CD4-positive, alpha-beta T cell (primary cell): ENCODE results near the gene METTL25B. TPM values are rescaled to one million over a fixed set of nuclear protein-coding genes. Genes with fewer than 3 reads are reported as not detected.

Experiments used
- ATAC-seq: fragments of 200-7000 bp; cut with Tn5 transposase; one replicate; pipeline ENCODE4 v1.10.0; 2022; ENCODE audit warnings: mild to moderate bottlenecking; ENCODE audit not compliant: poor library complexity
- CTCF ChIA-PET: fragments of 350-600 bp; sonication (Branson Sonifier 250); formaldehyde crosslinking; loops from one replicate; lab custom pipeline; 2021; ENCODE audit warnings: antibody characterized with exemption, inconsistent platforms; lab: Charles Lee
- POLR2A ChIA-PET: fragments of 350-600 bp; sonication (Branson Sonifier 250); formaldehyde crosslinking; loops from one replicate; lab custom pipeline; 2021; ENCODE audit warnings: antibody characterized with exemption, inconsistent platforms; lab: Charles Lee
- DNase-seq, 14 experiments: peaks; one replicate each; pipeline ENCODE4 v3.0.0-alpha.2; 2013 to 2020; ENCODE audit warnings: mixed read lengths in 2 of 14
- H3K27ac ChIP-seq, 2 donors: one replicate each; pipeline versions ENCODE4 v1.5.1 to v1.7.0; 2013; ENCODE audit warnings: low read length in 2 of 2, low read depth in 1 of 2, mild to moderate bottlenecking in 1 of 2
- H3K27me3 ChIP-seq, 2 experiments: 1 replicate in 1 of 2; 2 replicates in 1 of 2; pipeline versions ENCODE4 v1.6.1 to v1.7.0; 2013; ENCODE audit warnings: low read length in 2 of 2, control low read depth in 1 of 2, mild to moderate bottlenecking in 1 of 2, moderate library complexity in 1 of 2; ENCODE audit not compliant: insufficient read depth in 2 of 2, control insufficient read depth in 1 of 2
- H3K36me3 ChIP-seq: one replicate; pipeline ENCODE4 v1.6.1; 2013; ENCODE audit warnings: low read length, control low read depth; ENCODE audit not compliant: insufficient read depth
- H3K4me1 ChIP-seq: one replicate; pipeline ENCODE4 v1.6.1; 2013; ENCODE audit warnings: low read length, control low read depth; ENCODE audit not compliant: insufficient read depth
- H3K4me3 ChIP-seq: one replicate; pipeline ENCODE4 v1.5.1; 2013; ENCODE audit warnings: mild to moderate bottlenecking, low read length, moderate library complexity
- H3K9me3 ChIP-seq, 2 experiments: 1 replicate in 1 of 2; 2 replicates in 1 of 2; pipeline versions ENCODE4 v1.6.1 to v1.7.0; 2013; ENCODE audit warnings: low read length in 2 of 2, mild to moderate bottlenecking in 2 of 2, control low read depth in 1 of 2, moderate library complexity in 1 of 2; ENCODE audit not compliant: control insufficient read depth in 1 of 2, insufficient read depth in 1 of 2
- H3K27ac Mint-ChIP-seq: one replicate; pipeline ENCODE4 v1.8.0; 2020; ENCODE audit warnings: mixed read lengths
- H3K27me3 Mint-ChIP-seq: one replicate; pipeline ENCODE4 v1.8.0; 2021; ENCODE audit warnings: mixed read lengths
- H3K36me3 Mint-ChIP-seq: one replicate; pipeline ENCODE4 v1.8.0; 2021; ENCODE audit warnings: low read depth, mixed read lengths
- H3K4me1 Mint-ChIP-seq: one replicate; pipeline ENCODE4 v1.8.0; 2021; ENCODE audit warnings: low read depth, mixed read lengths
- H3K4me3 Mint-ChIP-seq: one replicate; pipeline ENCODE4 v1.8.0; 2020; ENCODE audit warnings: mild to moderate bottlenecking, mixed read lengths
- H3K9me3 Mint-ChIP-seq: one replicate; pipeline ENCODE4 v1.8.0; 2020; ENCODE audit warnings: mixed read lengths
- CTCF ChIP-seq: fragments of 200-600 bp; IDR thresholded peaks from one replicate; pipeline ENCODE4 v1.8.0; 2022; ENCODE audit warnings: antibody characterized with exemption, mild to moderate bottlenecking
- intact Hi-C, 2 experiments: fragments of 100-400 bp; cut with DNase I in 1 of 2; cut with micrococcal nuclease in 1 of 2; formaldehyde crosslinking; loops; one replicate each; pipeline versions ENCODE4 v1.15.1 to v1.9.0; 2023 to 2025; cut with DNase I, micrococcal nuclease
- total RNA-seq, 174 experiments: library from RNA in 2 of 174; stranded (reverse) in 2 of 174; gene quantifications; one replicate each; pipeline ENCODE4 v1.2.3 and lab custom pipeline; 2021 to 2026

The METTL25B gene
- total RNA-seq, 2 experiments from 2014 or later, result 10.6 to 12.0 TPM

GRCh38 chr1:156767879-156768604 lies 39.8 kb downstream of the METTL25B start:
- Mint-ChIP-seq H3K27ac (no peak overlapping the region), H3K4me1 (peaks cover 45% of the 10 kb centered on the region), H3K9me3 (no peaks in the 10 kb centered on the region), H3K27me3 (no peaks in the 10 kb centered on the region), H3K36me3 (peaks cover 31% of the 10 kb centered on the region), H3K4me3 (no peak overlapping the region)
- H3K36me3 ChIP-seq, result peaks cover 23% of the 10 kb centered on the region
- no peaks in the 10 kb centered on the region for H3K27me3 ChIP-seq
- H3K27ac ChIP-seq, result peak overlapping the region; percentile 96
- peaks cover 47% of the 10 kb centered on the region for H3K4me1 ChIP-seq
- H3K4me3 ChIP-seq, result peak overlapping the region; percentile 87
- TF ChIP-seq CTCF, result no peak
- DNase-seq (peak in 9 of 14 experiments; percentile 8 to 74 (median 27)), ATAC-seq (no peak)
- intact Hi-C loops, result loop anchor here (1.0 to 10.0 kb wide), 6 partner anchors 27 to 716 kb away; partner anchors contain the start of genes ISG20L2 (in 2 of the 2), METTL25B (in 2 of the 2), LAMTOR2 (in 1 of the 2) and MEF2D (in 1 of the 2)
- ChIA-PET POLR2A (interaction anchor here (0.6 to 4.2 kb wide), 21 partner anchors 11 to 790 kb away, joined by 3 to 169 read pairs (median 4); partner anchors contain the start of genes ARHGEF2, CRABP2, HDGF and ISG20L2), CTCF (interaction anchor here (0.9 to 5.6 kb wide), 10 partner anchors 16 to 123 kb away, joined by 3 to 54 read pairs (median 6); partner anchors contain the start of genes HDGF, ISG20L2, METTL25B and MRPL24)
- no peaks in the 10 kb centered on the region for H3K9me3 ChIP-seq

DNA sequence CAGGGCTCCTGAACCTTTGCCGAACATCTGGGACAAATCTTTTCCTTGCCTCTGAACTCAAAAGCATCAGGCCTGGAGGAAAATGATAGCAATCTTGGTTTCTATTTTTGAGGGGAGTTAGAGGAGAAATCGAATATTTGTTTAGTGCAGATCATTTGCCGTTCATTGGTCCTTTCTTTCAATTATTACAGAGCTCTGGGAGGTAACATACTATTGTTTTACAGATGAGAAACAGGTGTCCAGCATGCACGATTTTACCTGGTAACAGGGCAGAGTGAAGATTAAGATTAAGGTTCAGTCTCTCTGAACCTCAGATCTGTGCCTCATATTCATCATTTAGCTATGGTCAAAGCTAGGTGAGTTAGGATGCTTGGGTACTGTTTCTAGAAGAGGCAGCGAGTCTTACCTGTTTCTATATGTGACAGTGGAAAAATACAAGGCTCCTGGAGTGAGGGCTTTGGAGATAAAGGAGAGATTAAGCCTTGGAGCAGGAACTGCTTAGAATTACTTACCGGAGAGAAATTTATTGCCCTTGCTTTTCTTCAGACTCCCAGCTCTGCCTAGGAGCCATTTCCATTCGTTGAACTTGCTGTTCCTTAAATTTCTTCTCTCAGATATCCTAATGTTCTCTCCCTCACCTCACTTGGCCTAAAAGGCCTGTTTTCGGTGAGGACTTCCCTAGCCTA lies 40.5 kb downstream of the METTL25B start:
- Histone ChIP-seq H3K36me3 (peaks cover 30% of the 10 kb centered on the region), H3K27ac (peak overlapping the region in 1 of 2 donors; percentile 23), H3K9me3 (no peaks in the 10 kb centered on the region), H3K4me3 (peak overlapping the region; percentile 87), H3K27me3 (no peaks in the 10 kb centered on the region), H3K4me1 (peaks cover 51% of the 10 kb centered on the region)
- Mint-ChIP-seq H3K9me3 (no peaks in the 10 kb centered on the region), H3K27ac (no peak overlapping the region), H3K4me1 (peaks cover 52% of the 10 kb centered on the region), H3K36me3 (peaks cover 38% of the 10 kb centered on the region), H3K4me3 (no peak overlapping the region), H3K27me3 (no peaks in the 10 kb centered on the region)
- ATAC-seq, result no peak
- POLR2A ChIA-PET, result interaction anchor here (0.7 to 4.2 kb wide), 8 partner anchors 10 to 63 kb away, joined by 3 to 169 read pairs (median 4); partner anchors contain the start of genes CRABP2, HDGF, ISG20L2 and METTL25B
- intact Hi-C loops, result loop anchor here (2.0 to 10.0 kb wide), 4 partner anchors 40 to 716 kb away; partner anchors contain the start of genes ISG20L2 (in 1 of the 2), LAMTOR2 (in 1 of the 2), MEF2D (in 1 of the 2) and METTL25B (in 1 of the 2)
- CTCF ChIA-PET, result interaction anchor here (2.6 to 5.6 kb wide), 4 partner anchors 17 to 91 kb away, joined by 8 to 54 read pairs (median 12); partner anchors contain the start of genes HDGF and MRPL24
- no peak for TF ChIP-seq CTCF
- DNase-seq, result no peak

DNA sequence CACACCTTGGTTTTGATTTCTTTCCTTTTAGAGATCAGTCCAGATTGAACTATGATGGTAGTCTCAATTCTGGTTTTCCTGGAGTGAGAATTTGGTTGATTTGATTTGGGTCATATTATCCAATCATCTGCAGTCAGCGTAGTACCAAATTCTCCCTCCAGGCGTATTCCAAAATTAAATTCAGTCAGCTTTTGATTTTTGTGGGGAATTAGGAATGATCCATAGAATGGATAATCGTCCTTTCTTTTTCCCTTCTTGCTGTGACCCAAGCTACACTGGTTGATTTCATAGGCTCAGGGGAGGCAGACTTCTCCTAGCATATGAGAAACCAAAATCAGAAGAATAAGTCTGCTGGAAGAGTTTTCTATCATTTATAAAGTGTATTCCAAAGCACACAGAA lies 44.0 kb downstream of the METTL25B start:
- H3K4me3 Mint-ChIP-seq, result no peak overlapping the region
- H3K9me3 Mint-ChIP-seq, result no peaks in the 10 kb centered on the region
- no peak overlapping the region for H3K4me3 ChIP-seq
- H3K4me1 ChIP-seq, result peaks cover 53% of the 10 kb centered on the region
- no peak overlapping the region for H3K27ac ChIP-seq
- H3K27me3 Mint-ChIP-seq, result no peaks in the 10 kb centered on the region
- H3K4me1 Mint-ChIP-seq, result peaks cover 65% of the 10 kb centered on the region
- H3K9me3 ChIP-seq, result no peaks in the 10 kb centered on the region
- H3K36me3 Mint-ChIP-seq, result peaks cover 45% of the 10 kb centered on the region
- intact Hi-C loops, result loop anchor here in 1 of 2 experiments (5.0 kb wide), 1 partner anchor 40 kb away; no protein-coding TSS in a partner anchor
- no peak overlapping the region for H3K27ac Mint-ChIP-seq
- ATAC-seq, result no peak
- no peak for TF ChIP-seq CTCF
- peaks cover 32% of the 10 kb centered on the region for H3K36me3 ChIP-seq
- ChIA-PET CTCF (interaction anchor here (0.6 to 1.7 kb wide), 4 partner anchors 46 to 297 kb away, joined by 3 to 11 read pairs (median 4); no protein-coding TSS in a partner anchor), POLR2A (no interaction called here)
- DNase-seq, result no peak
- H3K27me3 ChIP-seq, result no peaks in the 10 kb centered on the region
